DOHH2 (cell line): ENCODE measurements around the gene IGSF9.

Experiments used
- H3F3A ChIP-seq: fragments of 200-600 bp; sonication (generic), shearing (Covaris generic); 2 replicates; pipeline ENCODE4 v1.6.0; 2016; ENCODE audit warnings: antibody characterized with exemption, mild to moderate bottlenecking; ENCODE audit not compliant: control insufficient read depth, insufficient read depth
- H3K27ac ChIP-seq: fragments of 200-600 bp; sonication (generic); 2 replicates; pipeline ENCODE4 v1.5.1; 2014; ENCODE audit warnings: low read depth, mild to moderate bottlenecking, low read length, moderate library complexity
- H3K27me3 ChIP-seq: fragments of 200-600 bp; sonication (generic); 2 replicates; pipeline ENCODE4 v1.6.1; 2014; ENCODE audit warnings: mild to moderate bottlenecking, low read length, mixed read lengths; ENCODE audit not compliant: control insufficient read depth
- H3K36me3 ChIP-seq: fragments of 200-600 bp; sonication (generic); 2 replicates; pipeline ENCODE4 v1.6.1; 2014; ENCODE audit warnings: mild to moderate bottlenecking, low read length, moderate library complexity, mixed read lengths; ENCODE audit not compliant: control insufficient read depth
- H3K4me1 ChIP-seq: fragments of 200-600 bp; sonication (generic); 2 replicates; pipeline ENCODE4 v1.6.1; 2014; ENCODE audit warnings: mild to moderate bottlenecking, low read length, mixed read lengths; ENCODE audit not compliant: control insufficient read depth
- H3K4me2 ChIP-seq: fragments of 200-600 bp; sonication (generic); 2 replicates; pipeline ENCODE4 v1.6.0; 2014; ENCODE audit warnings: mild to moderate bottlenecking, low read length, moderate library complexity
- H3K4me3 ChIP-seq: fragments of 200-600 bp; sonication (generic); 2 replicates; pipeline ENCODE4 v1.5.1; 2014; ENCODE audit warnings: mild to moderate bottlenecking, low read length, mixed read lengths
- H3K79me2 ChIP-seq: fragments of 200-600 bp; sonication (generic); 2 replicates; pipeline ENCODE4 v1.6.1; 2014; ENCODE audit warnings: mild to moderate bottlenecking, low read length, mixed read lengths; ENCODE audit not compliant: control insufficient read depth
- H3K9me2 ChIP-seq: fragments of 200-600 bp; sonication (generic); replicated peaks from 2 replicates; pipeline ENCODE4 v1.6.1; 2014; ENCODE audit warnings: mild to moderate bottlenecking, low read length, mixed read lengths; ENCODE audit not compliant: control insufficient read depth
- H3K9me3 ChIP-seq: fragments of 200-600 bp; sonication (generic); 2 replicates; pipeline ENCODE4 v1.6.1; 2014; ENCODE audit warnings: antibody characterized with exemption, low read length, mixed read lengths; ENCODE audit not compliant: control insufficient read depth, insufficient read depth
- H4K20me1 ChIP-seq: fragments of 200-600 bp; sonication (generic); 2 replicates; pipeline ENCODE4 v1.6.0; 2014; ENCODE audit warnings: low read depth, mild to moderate bottlenecking, antibody characterized with exemption, low read length, moderate library complexity; ENCODE audit not compliant: control insufficient read depth, insufficient read depth
- CTCF ChIP-seq: fragments of 200-600 bp; sonication (generic); IDR thresholded peaks from one replicate; pipeline ENCODE4 v1.5.1; 2014; ENCODE audit warnings: antibody characterized with exemption, mild to moderate bottlenecking, low read depth, low read length; ENCODE audit not compliant: poor library complexity, severe bottlenecking
- EZH2phosphoT487 ChIP-seq: fragments of 200-600 bp; sonication (generic); IDR thresholded peaks from 2 replicates; pipeline ENCODE4 v1.6.1; 2017; ENCODE audit warnings: borderline replicate concordance, mild to moderate bottlenecking, antibody characterized with exemption, low read length, moderate library complexity, mixed read lengths

Gene IGSF9

GRCh38 chr1:159970932-159971342 is 25.5 kb upstream of the IGSF9 start:
- H3K27ac ChIP-seq = no peak overlapping the region
- H3K4me2 ChIP-seq = no peak overlapping the region
- no peaks in the 10 kb centered on the region for H3F3A ChIP-seq
- no peak overlapping the region for H3K4me3 ChIP-seq
- H3K27me3 ChIP-seq = peaks cover 29% of the 10 kb centered on the region
- no peaks in the 10 kb centered on the region for H3K9me3 ChIP-seq
- no peaks in the 10 kb centered on the region for H4K20me1 ChIP-seq
- no peaks in the 10 kb centered on the region for H3K4me1 ChIP-seq
- no peaks in the 10 kb centered on the region for H3K79me2 ChIP-seq
- no peaks in the 10 kb centered on the region for H3K9me2 ChIP-seq
- H3K36me3 ChIP-seq = no peaks in the 10 kb centered on the region
- TF ChIP-seq CTCF = no peak
- TF ChIP-seq EZH2phosphoT487 = no peak

DNA sequence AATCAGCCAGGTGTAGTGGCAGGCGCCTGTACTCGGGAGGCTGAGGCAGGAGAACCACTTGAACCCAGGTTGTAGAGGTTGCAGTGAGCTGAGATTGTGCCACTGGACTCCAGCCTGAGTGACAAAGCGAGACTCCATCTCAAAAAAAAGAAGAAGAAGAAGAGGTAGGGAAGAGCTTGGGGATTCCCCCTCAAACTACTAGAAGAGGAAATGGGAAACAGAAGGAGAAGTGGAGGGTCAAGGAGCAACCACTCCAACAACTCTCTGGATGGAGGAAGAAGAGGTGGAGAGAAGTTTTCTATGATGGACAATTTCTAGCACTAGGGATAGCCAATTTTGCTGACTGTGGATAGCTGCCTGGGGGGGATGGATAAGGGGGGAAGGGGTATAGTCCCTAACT is 23.5 kb upstream of the IGSF9 start:
- no peak overlapping the region for H3K27ac ChIP-seq
- no peaks in the 10 kb centered on the region for H3K9me3 ChIP-seq
- no peaks in the 10 kb centered on the region for H3F3A ChIP-seq
- no peak overlapping the region for H3K4me3 ChIP-seq
- peaks cover 26% of the 10 kb centered on the region for H3K27me3 ChIP-seq
- no peaks in the 10 kb centered on the region for H3K79me2 ChIP-seq
- no peak for TF ChIP-seq CTCF
- no peak for TF ChIP-seq EZH2phosphoT487
- no peaks in the 10 kb centered on the region for H3K4me1 ChIP-seq
- H3K4me2 ChIP-seq = no peak overlapping the region
- no peaks in the 10 kb centered on the region for H3K9me2 ChIP-seq
- H3K36me3 ChIP-seq = no peaks in the 10 kb centered on the region
- no peaks in the 10 kb centered on the region for H4K20me1 ChIP-seq

- no peak for TF ChIP-seq EZH2phosphoT487
- TF ChIP-seq CTCF = no peak
- no peaks in the 10 kb centered on the region for H3F3A ChIP-seq
- H3K9me2 ChIP-seq = no peaks in the 10 kb centered on the region
- no peaks in the 10 kb centered on the region for H3K9me3 ChIP-seq
- H4K20me1 ChIP-seq = no peaks in the 10 kb centered on the region
- H3K27ac ChIP-seq = no peak overlapping the region
- H3K27me3 ChIP-seq = peaks cover 26% of the 10 kb centered on the region
- H3K4me1 ChIP-seq = no peaks in the 10 kb centered on the region
- no peaks in the 10 kb centered on the region for H3K36me3 ChIP-seq
- no peaks in the 10 kb centered on the region for H3K79me2 ChIP-seq
- no peak overlapping the region for H3K4me2 ChIP-seq
- no peak overlapping the region for H3K4me3 ChIP-seq
Measured at GRCh38 chr1:159965263-159965662, 19.9 kb upstream of the IGSF9 start.

DNA sequence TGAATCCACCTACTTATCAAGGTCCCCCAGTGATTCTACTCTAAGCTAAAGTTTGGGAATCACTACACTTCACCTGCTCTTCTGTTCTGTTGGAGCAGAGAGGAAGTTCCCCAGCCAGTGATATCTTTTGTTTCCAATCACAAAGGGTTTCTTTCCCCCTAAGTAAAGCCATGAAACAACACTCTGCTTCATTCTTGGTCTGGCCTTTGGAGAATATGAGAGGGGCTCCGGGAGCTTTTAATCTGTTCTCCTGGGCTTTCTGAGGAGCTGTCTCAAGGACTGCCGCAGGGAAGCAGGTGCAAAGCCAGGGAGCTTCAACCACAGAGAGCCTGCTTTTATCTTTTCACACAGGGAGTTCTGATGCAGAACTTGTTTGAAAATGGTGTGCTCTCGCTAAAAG is 18.7 kb upstream of the IGSF9 start:
- no peaks in the 10 kb centered on the region for H3K9me3 ChIP-seq
- H3K36me3 ChIP-seq = no peaks in the 10 kb centered on the region
- H3K27ac ChIP-seq = no peak overlapping the region
- no peak overlapping the region for H3K4me3 ChIP-seq
- no peaks in the 10 kb centered on the region for H3F3A ChIP-seq
- TF ChIP-seq EZH2phosphoT487 (no peak), CTCF (no peak)
- H4K20me1 ChIP-seq = no peaks in the 10 kb centered on the region
- no peaks in the 10 kb centered on the region for H3K79me2 ChIP-seq
- peaks cover 29% of the 10 kb centered on the region for H3K27me3 ChIP-seq
- no peak overlapping the region for H3K4me2 ChIP-seq
- H3K4me1 ChIP-seq = no peaks in the 10 kb centered on the region
- no peaks in the 10 kb centered on the region for H3K9me2 ChIP-seq
